GM23338 (cell line): ENCODE measurements around the gene TEKT3.

Source experiments
- CREB1 ChIP-seq: fragments of 250-450 bp; sonication (Bioruptor Pico); IDR thresholded peaks from 2 replicates; pipeline ENCODE4 v1.5.0; 2020; ENCODE audit warnings: low read depth, mild to moderate bottlenecking, moderate library complexity
- CTCF ChIP-seq, 2 experiments: fragments of 200-600 bp in 1 of 2; sonication (generic) in 1 of 2; conservative IDR thresholded peaks; 2 replicates each; pipeline versions ENCODE4 v1.5.1 to v1.6.1; 2016 to 2017; ENCODE audit warnings: antibody characterized with exemption in 2 of 2, low read depth in 2 of 2, mild to moderate bottlenecking in 2 of 2, moderate library complexity in 1 of 2
- EZH2 ChIP-seq: fragments of 200-600 bp; sonication (generic); IDR thresholded peaks from one replicate; pipeline ENCODE4 v1.8.0; 2017; ENCODE audit warnings: antibody characterized with exemption, mild to moderate bottlenecking, low read depth; ENCODE audit not compliant: unreplicated experiment
- EZH2phosphoT487 ChIP-seq: fragments of 200-600 bp; sonication (generic); IDR thresholded peaks from one replicate; pipeline ENCODE4 v1.8.1; 2018; ENCODE audit warnings: antibody characterized with exemption; ENCODE audit not compliant: unreplicated experiment
- JUNB ChIP-seq: IDR thresholded peaks from one replicate; pipeline ENCODE4 v1.6.1; 2016; ENCODE audit warnings: antibody characterized with exemption; ENCODE audit not compliant: unreplicated experiment
- NANOG ChIP-seq: IDR thresholded peaks from 2 replicates; pipeline ENCODE4 v1.6.1; 2016; ENCODE audit warnings: antibody characterized with exemption, borderline replicate concordance
- POLR2AphosphoS5 ChIP-seq: IDR thresholded peaks from 2 replicates; pipeline ENCODE4 v1.6.1; 2016; ENCODE audit warnings: antibody characterized with exemption, low read depth
- REST ChIP-seq: IDR thresholded peaks from one replicate; pipeline ENCODE4 v1.6.1; 2018; ENCODE audit warnings: antibody characterized with exemption; ENCODE audit not compliant: unreplicated experiment
- STAT1 ChIP-seq: IDR thresholded peaks from one replicate; pipeline ENCODE4 v1.6.1; 2016; ENCODE audit warnings: antibody characterized with exemption; ENCODE audit not compliant: unreplicated experiment
- ZNF114 ChIP-seq: fragments of 250-450 bp; sonication (Bioruptor Pico); IDR thresholded peaks from 2 replicates; pipeline ENCODE4 v1.5.0; 2020; ENCODE audit warnings: mild to moderate bottlenecking, moderate library complexity
- ZNF462 ChIP-seq: fragments of 250-450 bp; sonication (Bioruptor Pico); IDR thresholded peaks from 2 replicates; pipeline ENCODE4 v1.5.0; 2020; ENCODE audit warnings: mild to moderate bottlenecking, moderate library complexity

GRCh38 chr17:15264542-15264941, 76.9 kb downstream of the TEKT3 start:
- no peak for TF ChIP-seq CTCF (conservative IDR thresholded peaks at IDR 0.05; ENCODE audit: low read depth in 2 of 2)
- no peak for TF ChIP-seq STAT1
- TF ChIP-seq CREB1, result no peak
- TF ChIP-seq ZNF114, result no peak
- no peak for TF ChIP-seq EZH2
- no peak for TF ChIP-seq POLR2AphosphoS5
- no peak for TF ChIP-seq ZNF462 (CRISPR knock-in tag)
- TF ChIP-seq EZH2phosphoT487, result no peak
- no peak for TF ChIP-seq JUNB
- TF ChIP-seq NANOG, result no peak
- no peak for TF ChIP-seq REST
